Glutamatergic neuron (in vitro differentiated cells): Measurements from ENCODE around the gene TSPAN8. TPM values are rescaled to one million over a fixed set of nuclear protein-coding genes. Genes with fewer than 3 reads are reported as not detected.

Source experiments
- DNase-seq: peaks from one replicate; pipeline ENCODE4 v3.0.0; 2022
- H3K27ac Mint-ChIP-seq: one replicate; pipeline ENCODE4 v1.8.0; 2020; ENCODE audit warnings: mild to moderate bottlenecking, mixed read lengths, inconsistent platforms; ENCODE audit not compliant: unreplicated experiment
- H3K27me3 Mint-ChIP-seq: one replicate; pipeline ENCODE4 v1.8.0; 2020; ENCODE audit warnings: mild to moderate bottlenecking, moderate library complexity, mixed read lengths, inconsistent platforms; ENCODE audit not compliant: unreplicated experiment
- H3K36me3 Mint-ChIP-seq: one replicate; pipeline ENCODE4 v1.8.0; 2020; ENCODE audit warnings: mild to moderate bottlenecking, mixed read lengths, inconsistent platforms; ENCODE audit not compliant: unreplicated experiment
- H3K4me1 Mint-ChIP-seq: one replicate; pipeline ENCODE4 v1.8.0; 2020; ENCODE audit warnings: mild to moderate bottlenecking, low read depth, mixed read lengths, inconsistent platforms; ENCODE audit not compliant: unreplicated experiment
- H3K4me3 Mint-ChIP-seq: one replicate; pipeline ENCODE4 v1.8.0; 2020; ENCODE audit warnings: mild to moderate bottlenecking, mixed read lengths, inconsistent platforms; ENCODE audit not compliant: unreplicated experiment
- H3K9me3 Mint-ChIP-seq: one replicate; pipeline ENCODE4 v1.8.0; 2020; ENCODE audit warnings: mild to moderate bottlenecking, moderate library complexity, mixed read lengths, inconsistent platforms; ENCODE audit not compliant: unreplicated experiment
- total RNA-seq: library from RNA; stranded (reverse); fragmentation: NEBNext Ultra II Directional; extraction: Animal tissue kit (Norgen Biotek cat#: 25700); gene quantifications from one replicate; pipeline ENCODE4 v1.2.1, GENCODE V29; 2021; ENCODE audit not compliant: unreplicated experiment
- TF ChIP-seq, protein P1 (sequence below): fragments of 200-600 bp; sonication (generic); IDR thresholded peaks from one replicate; pipeline ENCODE4 v1.5.0; 2021; ENCODE audit not compliant: partially characterized antibody, unreplicated experiment

TSPAN8 gene
- total RNA-seq, 1 donor from 2014 or later, result 1.6 TPM

DNA sequence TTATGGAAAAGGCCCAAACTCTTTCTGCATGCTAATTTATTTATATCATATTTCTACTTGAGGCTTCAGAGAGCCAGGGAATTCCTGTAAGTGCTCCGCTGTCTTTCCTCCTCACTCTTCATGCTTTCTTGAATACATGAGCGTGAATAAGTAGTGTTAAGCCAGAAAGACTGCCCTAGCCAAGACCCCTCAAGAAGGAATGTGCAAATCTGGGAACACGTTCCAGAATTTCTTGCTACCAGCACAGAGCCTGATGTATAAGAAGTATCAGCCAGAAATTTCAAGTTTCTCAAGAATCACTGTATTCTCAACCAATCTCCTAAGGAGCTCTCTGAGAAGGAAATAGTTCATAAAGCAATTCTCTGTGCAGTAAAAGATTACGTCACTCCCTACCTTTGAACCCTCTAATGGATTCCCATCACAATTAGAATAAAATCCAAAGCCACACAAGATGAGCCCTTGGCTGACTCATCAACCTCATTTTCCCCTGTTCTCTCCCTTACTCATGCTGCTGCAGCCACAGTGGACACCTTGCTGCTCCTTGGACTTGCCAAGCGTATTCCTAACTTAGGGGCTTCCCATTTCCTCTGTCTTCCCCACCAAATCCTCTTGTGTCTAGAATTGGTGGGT lies 6.9 kb upstream of the TSPAN8 start:
- Mint-ChIP-seq H3K4me1 (peaks cover 14% of the 10 kb centered on the region), H3K4me3 (no peak overlapping the region), H3K36me3 (peaks cover 5% of the 10 kb centered on the region), H3K27me3 (peaks cover 2% of the 10 kb centered on the region), H3K27ac (no peak overlapping the region), H3K9me3 (peaks cover 3% of the 10 kb centered on the region)
- DNase-seq, result no peak
- TF ChIP-seq, protein P1, sequence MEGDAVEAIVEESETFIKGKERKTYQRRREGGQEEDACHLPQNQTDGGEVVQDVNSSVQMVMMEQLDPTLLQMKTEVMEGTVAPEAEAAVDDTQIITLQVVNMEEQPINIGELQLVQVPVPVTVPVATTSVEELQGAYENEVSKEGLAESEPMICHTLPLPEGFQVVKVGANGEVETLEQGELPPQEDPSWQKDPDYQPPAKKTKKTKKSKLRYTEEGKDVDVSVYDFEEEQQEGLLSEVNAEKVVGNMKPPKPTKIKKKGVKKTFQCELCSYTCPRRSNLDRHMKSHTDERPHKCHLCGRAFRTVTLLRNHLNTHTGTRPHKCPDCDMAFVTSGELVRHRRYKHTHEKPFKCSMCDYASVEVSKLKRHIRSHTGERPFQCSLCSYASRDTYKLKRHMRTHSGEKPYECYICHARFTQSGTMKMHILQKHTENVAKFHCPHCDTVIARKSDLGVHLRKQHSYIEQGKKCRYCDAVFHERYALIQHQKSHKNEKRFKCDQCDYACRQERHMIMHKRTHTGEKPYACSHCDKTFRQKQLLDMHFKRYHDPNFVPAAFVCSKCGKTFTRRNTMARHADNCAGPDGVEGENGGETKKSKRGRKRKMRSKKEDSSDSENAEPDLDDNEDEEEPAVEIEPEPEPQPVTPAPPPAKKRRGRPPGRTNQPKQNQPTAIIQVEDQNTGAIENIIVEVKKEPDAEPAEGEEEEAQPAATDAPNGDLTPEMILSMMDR, result no peak

DNA sequence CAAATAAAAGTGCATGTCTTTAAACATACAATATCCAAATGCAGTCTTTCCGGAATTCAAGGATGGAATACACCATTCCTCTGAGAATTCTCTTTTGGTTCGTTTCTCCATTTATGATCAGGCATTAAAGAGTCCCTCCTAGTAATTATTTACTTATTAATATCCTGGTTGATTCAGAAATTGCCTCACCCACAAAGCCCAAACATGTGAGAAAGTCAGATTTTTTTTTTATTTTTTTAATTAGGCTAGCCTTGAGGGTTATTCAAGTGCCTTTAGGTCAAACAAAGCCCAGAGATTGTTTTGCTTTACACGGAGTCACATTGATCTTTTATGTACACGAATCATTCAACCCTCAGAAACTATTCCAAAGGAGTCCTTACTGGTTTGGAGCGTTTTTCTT lies 6.4 kb upstream of the TSPAN8 start:
- Mint-ChIP-seq H3K27ac (no peak overlapping the region), H3K4me3 (no peak overlapping the region), H3K9me3 (peaks cover 3% of the 10 kb centered on the region), H3K27me3 (peaks cover 2% of the 10 kb centered on the region), H3K4me1 (peaks cover 14% of the 10 kb centered on the region), H3K36me3 (peaks cover 5% of the 10 kb centered on the region)
- DNase-seq, result no peak
- TF ChIP-seq, protein P1, result no peak

DNA sequence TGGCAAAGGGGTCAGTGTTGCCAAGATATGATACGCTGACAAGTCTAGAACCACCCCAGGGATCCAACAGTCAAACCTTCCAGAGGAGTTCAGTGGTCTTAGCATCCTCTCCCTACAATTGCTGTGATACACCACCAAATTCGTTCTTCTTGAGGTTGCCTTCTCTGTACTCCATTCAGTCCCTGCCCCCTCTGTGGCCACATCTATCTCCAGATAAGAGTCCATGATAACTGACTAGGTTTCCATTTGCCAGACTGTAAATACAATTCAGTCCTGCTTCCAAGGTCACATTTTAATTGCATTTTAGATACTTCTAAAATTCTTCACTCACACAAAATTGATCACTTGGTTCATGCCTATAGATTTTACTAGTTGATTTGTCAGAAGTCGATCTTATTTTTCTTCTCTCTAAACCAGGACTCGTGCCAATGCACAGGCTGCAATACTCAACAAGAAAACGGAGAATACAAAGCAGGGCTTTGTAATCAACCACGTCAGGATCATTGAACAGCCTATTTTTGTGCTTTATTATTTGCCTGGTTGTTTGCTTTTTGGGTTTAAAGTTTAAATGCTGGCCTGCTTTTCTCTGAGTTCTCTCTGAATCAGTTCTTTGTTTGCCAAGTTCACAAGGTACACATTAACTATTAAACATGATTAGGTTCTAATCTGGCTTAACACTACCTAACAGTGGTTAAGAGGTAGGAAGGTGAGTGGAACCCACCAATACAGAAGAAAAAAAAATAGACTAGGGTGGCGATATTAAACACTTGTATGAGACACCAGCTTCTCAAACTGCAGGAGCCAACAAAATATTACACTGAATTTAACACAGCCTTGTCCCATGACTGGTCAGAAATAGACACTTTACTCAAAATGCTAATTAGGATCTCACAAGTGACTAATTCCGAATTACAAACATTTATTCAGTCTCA lies 5.3 kb upstream of the TSPAN8 start:
- H3K27me3 Mint-ChIP-seq, result peaks cover 2% of the 10 kb centered on the region
- H3K36me3 Mint-ChIP-seq, result peaks cover 5% of the 10 kb centered on the region
- H3K4me3 Mint-ChIP-seq, result no peak overlapping the region
- H3K4me1 Mint-ChIP-seq, result peaks cover 17% of the 10 kb centered on the region
- no peak for DNase-seq
- H3K27ac Mint-ChIP-seq, result no peak overlapping the region
- TF ChIP-seq, protein P1, result no peak
- peaks cover 3% of the 10 kb centered on the region for H3K9me3 Mint-ChIP-seq

DNA sequence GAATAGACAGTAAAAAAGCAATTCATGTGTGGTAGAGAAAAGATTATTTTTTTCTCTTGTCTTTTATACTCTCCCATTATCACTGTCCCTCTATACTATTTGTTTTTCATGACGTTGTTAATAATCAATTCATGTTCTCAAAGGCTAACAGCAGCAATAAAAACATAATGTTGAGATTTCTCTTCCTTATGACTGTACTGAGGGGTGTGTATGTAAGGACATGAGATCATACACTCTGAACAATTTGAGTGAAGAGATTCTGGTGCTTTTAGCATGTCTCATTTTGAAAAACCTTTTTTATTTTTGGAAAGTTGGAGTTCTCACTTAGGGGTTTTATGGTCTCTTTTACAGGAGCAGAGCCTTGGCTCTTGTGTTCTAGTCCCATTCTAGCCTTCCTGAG lies 3.8 kb upstream of the TSPAN8 start:
- DNase-seq, result no peak
- Mint-ChIP-seq H3K27me3 (peaks cover under 1% of the 10 kb centered on the region), H3K9me3 (peaks cover 3% of the 10 kb centered on the region), H3K36me3 (no peaks in the 10 kb centered on the region), H3K27ac (peak overlapping the region; percentile 44), H3K4me1 (peaks cover 18% of the 10 kb centered on the region), H3K4me3 (no peak overlapping the region)
- TF ChIP-seq, protein P1, result no peak

DNA sequence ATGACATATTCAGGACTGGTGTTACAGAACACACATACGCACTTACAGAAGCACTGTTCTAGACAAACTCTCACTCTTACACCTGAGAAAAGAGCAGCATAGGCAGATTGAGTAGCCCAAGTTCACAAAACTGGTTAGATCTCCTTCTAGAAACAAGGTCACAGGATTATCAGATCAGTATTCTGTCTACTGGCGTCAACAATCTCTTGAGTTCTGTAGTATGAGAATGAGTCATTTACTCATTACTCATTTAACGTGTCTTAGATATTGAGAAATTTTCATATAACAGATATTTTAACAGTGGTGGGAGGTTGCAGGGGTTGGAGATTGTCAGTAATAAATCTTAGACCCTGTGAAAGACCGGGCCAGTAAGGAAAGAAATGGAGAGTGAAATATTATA lies 2.8 kb upstream of the TSPAN8 start:
- Mint-ChIP-seq H3K27ac (no peak overlapping the region), H3K4me3 (no peak overlapping the region), H3K27me3 (no peaks in the 10 kb centered on the region), H3K36me3 (no peaks in the 10 kb centered on the region), H3K4me1 (peaks cover 18% of the 10 kb centered on the region), H3K9me3 (peaks cover 2% of the 10 kb centered on the region)
- DNase-seq, result no peak
- TF ChIP-seq, protein P1, result no peak
